ENCODE results near the gene TRMT11. TPM values are rescaled to one million over a fixed set of nuclear protein-coding genes. Genes with fewer than 3 reads are reported as not detected.

The TRMT11 gene
- total RNA-seq, 1 donor from 2014 or later: 28.7 TPM

DNA sequence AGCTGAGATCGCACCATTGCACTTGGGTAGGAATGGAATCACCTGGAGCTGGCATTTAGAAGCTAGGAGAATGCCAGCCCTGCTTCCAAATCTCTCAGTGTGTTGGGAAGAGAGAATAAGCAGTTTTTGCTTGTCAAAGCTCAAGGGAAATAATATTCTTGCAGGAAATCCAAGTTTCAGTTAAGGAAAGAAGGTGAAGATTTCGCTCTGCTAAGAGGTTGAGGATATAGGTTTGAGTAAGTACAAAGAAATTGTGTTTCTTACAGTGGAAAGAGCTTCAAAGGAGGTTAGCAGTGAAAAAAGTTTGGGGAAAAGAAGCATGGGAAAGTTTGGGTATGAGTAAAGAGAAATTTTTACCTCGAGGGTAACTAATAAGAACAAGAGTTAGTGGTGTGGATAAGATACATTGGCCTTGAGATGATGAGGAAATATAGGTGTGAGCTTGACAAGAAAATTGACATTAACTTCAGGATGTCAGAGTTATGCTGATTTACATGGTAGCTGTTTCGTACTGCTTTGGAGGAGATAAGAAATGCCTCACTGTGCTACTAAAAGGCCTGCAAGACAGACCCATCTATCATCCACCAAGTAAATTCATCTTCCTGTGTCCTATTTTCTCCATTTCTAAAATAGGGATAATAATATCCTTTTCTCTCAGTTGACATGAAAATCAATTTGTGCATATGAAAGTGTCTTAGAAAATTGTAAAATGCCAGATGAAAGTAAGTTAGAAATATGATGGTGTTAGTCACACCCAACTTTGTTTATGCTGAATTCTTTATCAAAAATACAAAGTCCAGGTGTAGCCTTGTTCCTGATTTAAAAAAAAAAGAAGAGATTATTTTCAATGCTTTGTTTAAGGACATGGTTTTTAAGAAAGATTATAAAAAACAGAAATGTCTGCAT, 42.6 kb upstream of the TRMT11 start:
- FAIRE-seq: no peak

DNA sequence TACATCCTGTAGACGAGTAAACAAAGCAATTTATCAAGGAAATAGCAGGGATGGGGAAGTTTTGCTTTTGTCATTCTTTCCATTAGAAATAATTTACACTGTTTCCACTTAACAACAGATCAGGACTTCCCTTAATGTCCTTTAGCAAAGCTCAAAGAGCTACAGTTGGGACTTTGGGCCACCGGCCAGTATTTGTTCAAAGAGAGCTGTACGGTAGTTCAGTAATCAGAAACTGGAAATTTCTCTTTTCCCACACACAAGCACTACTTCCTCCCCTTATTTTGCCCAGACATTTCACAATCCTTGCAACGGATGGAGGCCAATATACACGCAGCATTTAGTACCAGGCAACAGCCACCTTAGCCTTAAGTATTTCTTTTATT, 41.9 kb upstream of the TRMT11 start:
- TF ChIP-seq, protein P1, sequence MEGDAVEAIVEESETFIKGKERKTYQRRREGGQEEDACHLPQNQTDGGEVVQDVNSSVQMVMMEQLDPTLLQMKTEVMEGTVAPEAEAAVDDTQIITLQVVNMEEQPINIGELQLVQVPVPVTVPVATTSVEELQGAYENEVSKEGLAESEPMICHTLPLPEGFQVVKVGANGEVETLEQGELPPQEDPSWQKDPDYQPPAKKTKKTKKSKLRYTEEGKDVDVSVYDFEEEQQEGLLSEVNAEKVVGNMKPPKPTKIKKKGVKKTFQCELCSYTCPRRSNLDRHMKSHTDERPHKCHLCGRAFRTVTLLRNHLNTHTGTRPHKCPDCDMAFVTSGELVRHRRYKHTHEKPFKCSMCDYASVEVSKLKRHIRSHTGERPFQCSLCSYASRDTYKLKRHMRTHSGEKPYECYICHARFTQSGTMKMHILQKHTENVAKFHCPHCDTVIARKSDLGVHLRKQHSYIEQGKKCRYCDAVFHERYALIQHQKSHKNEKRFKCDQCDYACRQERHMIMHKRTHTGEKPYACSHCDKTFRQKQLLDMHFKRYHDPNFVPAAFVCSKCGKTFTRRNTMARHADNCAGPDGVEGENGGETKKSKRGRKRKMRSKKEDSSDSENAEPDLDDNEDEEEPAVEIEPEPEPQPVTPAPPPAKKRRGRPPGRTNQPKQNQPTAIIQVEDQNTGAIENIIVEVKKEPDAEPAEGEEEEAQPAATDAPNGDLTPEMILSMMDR (IDR thresholded peaks at IDR 0.05; ENCODE audit: insufficient read depth, low read length, severe bottlenecking): no peak
- Histone ChIP-seq H3K36me3 (ENCODE audit: control insufficient read depth, insufficient read depth, low read length) (no peaks in the 10 kb centered on the region), H3K27me3 (ENCODE audit: control insufficient read depth, insufficient read depth, low read length) (no peaks in the 10 kb centered on the region), H3K4me3 (ENCODE audit: low read depth, low read length) (no peak overlapping the region)
- peak; percentile 82 for DNase-seq (ENCODE audit: low read depth)
- no peak for FAIRE-seq

More for the DNA sequence above, 42.6 kb upstream of the TRMT11 start:
- no peaks in the 10 kb centered on the region for H3K27me3 ChIP-seq (ENCODE audit: control insufficient read depth, insufficient read depth, low read length)
- no peaks in the 10 kb centered on the region for H3K36me3 ChIP-seq (ENCODE audit: control insufficient read depth, insufficient read depth, low read length)
- TF ChIP-seq, protein P1 (IDR thresholded peaks at IDR 0.05; ENCODE audit: insufficient read depth, low read length, severe bottlenecking): no peak
- H3K4me3 ChIP-seq (ENCODE audit: low read depth, low read length): no peak overlapping the region
- DNase-seq (ENCODE audit: low read depth): no peak

DNA sequence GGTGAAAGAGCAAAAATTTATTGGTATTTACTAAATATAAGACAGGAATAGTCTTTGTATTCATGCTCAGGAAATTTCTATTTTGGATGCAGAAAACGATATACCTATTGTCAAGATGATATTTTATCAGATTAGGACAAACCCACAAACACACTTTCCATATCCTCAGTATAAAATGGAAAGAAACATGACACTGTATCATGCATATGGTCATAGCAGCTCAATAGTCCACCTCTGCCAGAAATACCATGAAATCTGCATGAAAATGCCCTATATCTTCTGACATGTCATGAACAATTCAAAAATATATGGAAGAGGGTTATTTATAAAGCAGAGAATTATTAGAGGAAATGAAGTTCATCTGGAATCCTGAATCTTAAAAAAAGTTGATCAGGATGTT, 41.4 kb upstream of the TRMT11 start:
- FAIRE-seq (no peak), DNase-seq (ENCODE audit: low read depth) (no peak)
- no peaks in the 10 kb centered on the region for H3K36me3 ChIP-seq (ENCODE audit: control insufficient read depth, insufficient read depth, low read length)
- TF ChIP-seq, protein P1 (IDR thresholded peaks at IDR 0.05; ENCODE audit: insufficient read depth, low read length, severe bottlenecking): no peak
- H3K4me3 ChIP-seq (ENCODE audit: low read depth, low read length): no peak overlapping the region
- no peaks in the 10 kb centered on the region for H3K27me3 ChIP-seq (ENCODE audit: control insufficient read depth, insufficient read depth, low read length)

DNA sequence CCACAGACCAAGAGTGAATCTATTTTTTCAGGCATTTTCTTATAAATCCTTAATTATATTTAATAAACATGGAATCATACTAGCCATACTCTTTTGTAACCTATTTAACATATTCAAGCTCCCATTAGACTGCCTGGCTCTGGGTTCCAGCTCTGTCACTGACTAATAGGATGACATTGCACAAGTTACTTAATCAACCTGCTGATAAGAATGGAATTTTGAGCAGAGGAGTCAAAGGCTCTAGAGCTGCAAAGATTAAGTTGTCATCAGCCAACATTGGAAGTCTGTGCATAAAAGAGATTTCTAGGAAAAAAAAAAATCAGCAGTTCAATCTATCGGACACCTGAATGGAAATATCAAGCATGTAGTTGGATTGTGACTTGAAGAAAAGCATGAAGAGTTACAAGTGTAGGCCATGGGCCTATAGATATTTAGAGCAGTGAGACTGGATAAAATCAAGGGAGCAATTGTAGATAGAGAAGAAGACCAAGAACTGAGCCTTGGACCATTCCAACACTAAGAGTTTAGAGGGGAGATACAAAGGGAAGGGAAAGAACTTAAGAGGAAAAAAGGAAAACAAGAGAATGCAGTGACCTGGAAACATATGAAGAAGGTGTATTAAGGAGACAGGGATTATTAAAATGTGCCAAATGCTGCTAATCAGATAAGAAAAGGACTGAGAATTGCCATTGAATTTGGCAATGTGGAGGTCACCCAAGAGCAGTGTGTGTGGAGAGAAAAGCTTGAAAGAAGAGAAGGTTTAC, 40.8 kb upstream of the TRMT11 start:
- Histone ChIP-seq H3K4me3 (ENCODE audit: low read depth, low read length) (no peak overlapping the region), H3K27me3 (ENCODE audit: control insufficient read depth, insufficient read depth, low read length) (no peaks in the 10 kb centered on the region), H3K36me3 (ENCODE audit: control insufficient read depth, insufficient read depth, low read length) (no peaks in the 10 kb centered on the region)
- FAIRE-seq (no peak), DNase-seq (ENCODE audit: low read depth) (peak; percentile 91)
- TF ChIP-seq, protein P1 (IDR thresholded peaks at IDR 0.05; ENCODE audit: insufficient read depth, low read length, severe bottlenecking): no peak

DNA sequence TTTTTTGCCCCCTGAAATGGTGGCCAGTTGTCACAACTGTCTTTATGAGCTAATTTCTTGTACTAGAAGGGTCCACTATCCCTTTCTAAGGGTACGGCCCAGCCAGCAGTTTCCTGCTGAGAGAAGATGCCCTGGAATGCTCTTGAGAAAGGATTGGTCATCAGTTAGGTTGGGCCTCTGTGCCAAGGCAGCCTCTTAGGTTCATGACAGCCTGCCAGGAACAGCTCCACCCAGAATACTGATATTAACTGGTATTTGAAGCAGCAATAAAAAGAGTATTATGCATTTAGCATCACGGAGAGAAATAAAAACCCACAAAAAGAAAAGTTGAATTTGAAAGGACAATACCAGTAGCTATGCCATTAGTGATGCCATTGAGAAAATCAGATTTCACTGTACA, 38.7 kb upstream of the TRMT11 start:
- Histone ChIP-seq H3K27me3 (ENCODE audit: control insufficient read depth, insufficient read depth, low read length) (no peaks in the 10 kb centered on the region), H3K36me3 (ENCODE audit: control insufficient read depth, insufficient read depth, low read length) (no peaks in the 10 kb centered on the region), H3K4me3 (ENCODE audit: low read depth, low read length) (no peak overlapping the region)
- DNase-seq (ENCODE audit: low read depth) (peak; percentile 88), FAIRE-seq (no peak)
- TF ChIP-seq, protein P1 (IDR thresholded peaks at IDR 0.05; ENCODE audit: insufficient read depth, low read length, severe bottlenecking): no peak

All from bronchial epithelial cell (primary cell).